HFFc6 (cell line): Measurements from ENCODE around the gene HBEGF. TPM values are rescaled to one million over a fixed set of nuclear protein-coding genes. Genes with fewer than 3 reads are reported as not detected.

Experiments
- DNase-seq: peaks from one replicate; pipeline ENCODE4 v3.0.0-alpha.2; 2018
- H3K27ac Mint-ChIP-seq: 2 replicates; pipeline ENCODE4 v1.8.0; 2020; ENCODE audit warnings: mild to moderate bottlenecking, mixed read lengths
- H3K27me3 Mint-ChIP-seq: 2 replicates; pipeline ENCODE4 v1.8.0; 2021; ENCODE audit warnings: mild to moderate bottlenecking, moderate library complexity, mixed read lengths; ENCODE audit not compliant: insufficient read depth
- H3K36me3 Mint-ChIP-seq: 2 replicates; pipeline ENCODE4 v1.8.0; 2021; ENCODE audit warnings: low read depth, mixed read lengths
- H3K4me1 Mint-ChIP-seq: 2 replicates; pipeline ENCODE4 v1.8.0; 2020; ENCODE audit warnings: low read depth, mixed read lengths
- H3K4me3 Mint-ChIP-seq: 2 replicates; pipeline ENCODE4 v1.8.0; 2020; ENCODE audit warnings: mild to moderate bottlenecking, moderate library complexity, mixed read lengths
- H3K9me3 Mint-ChIP-seq: 2 replicates; pipeline ENCODE4 v1.8.0; 2020; ENCODE audit warnings: mild to moderate bottlenecking, mixed read lengths
- total RNA-seq, 6 experiments: library from RNA; stranded (reverse); fragmentation: NEBNext Ultra II Directional; extraction: Animal tissue kit (Norgen Biotek cat#: 25700); gene quantifications; 2 replicates in 1 of 6; 3 replicates in 5 of 6; pipeline ENCODE4 v1.2.3, GENCODE V29; 2021
- TF ChIP-seq, protein P1 (sequence below): fragments of 200-600 bp; sonication (generic); IDR thresholded peaks from 2 replicates; pipeline ENCODE4 v1.5.0; 2021; ENCODE audit warnings: antibody characterized with exemption, mild to moderate bottlenecking

HBEGF gene
- total RNA-seq, 6 experiments from 2014 or later = 5.6 to 10.2 (median 6.9) TPM

GRCh38 chr5:140336388-140336787 is 10.0 kb downstream of the HBEGF start:
- no peak for DNase-seq
- H3K4me3 Mint-ChIP-seq = no peak overlapping the region

GRCh38 chr5:140331638-140332037 is 14.8 kb downstream of the HBEGF start:
- Mint-ChIP-seq H3K27ac (no peak overlapping the region), H3K4me1 (peaks cover 19% of the 10 kb centered on the region), H3K36me3 (peaks cover 11% of the 10 kb centered on the region), H3K4me3 (no peak overlapping the region), H3K27me3 (no peaks in the 10 kb centered on the region; the same call in 1 of the 2 replicates), H3K9me3 (no peaks in the 10 kb centered on the region)
- no peak for DNase-seq
- TF ChIP-seq, protein P1, sequence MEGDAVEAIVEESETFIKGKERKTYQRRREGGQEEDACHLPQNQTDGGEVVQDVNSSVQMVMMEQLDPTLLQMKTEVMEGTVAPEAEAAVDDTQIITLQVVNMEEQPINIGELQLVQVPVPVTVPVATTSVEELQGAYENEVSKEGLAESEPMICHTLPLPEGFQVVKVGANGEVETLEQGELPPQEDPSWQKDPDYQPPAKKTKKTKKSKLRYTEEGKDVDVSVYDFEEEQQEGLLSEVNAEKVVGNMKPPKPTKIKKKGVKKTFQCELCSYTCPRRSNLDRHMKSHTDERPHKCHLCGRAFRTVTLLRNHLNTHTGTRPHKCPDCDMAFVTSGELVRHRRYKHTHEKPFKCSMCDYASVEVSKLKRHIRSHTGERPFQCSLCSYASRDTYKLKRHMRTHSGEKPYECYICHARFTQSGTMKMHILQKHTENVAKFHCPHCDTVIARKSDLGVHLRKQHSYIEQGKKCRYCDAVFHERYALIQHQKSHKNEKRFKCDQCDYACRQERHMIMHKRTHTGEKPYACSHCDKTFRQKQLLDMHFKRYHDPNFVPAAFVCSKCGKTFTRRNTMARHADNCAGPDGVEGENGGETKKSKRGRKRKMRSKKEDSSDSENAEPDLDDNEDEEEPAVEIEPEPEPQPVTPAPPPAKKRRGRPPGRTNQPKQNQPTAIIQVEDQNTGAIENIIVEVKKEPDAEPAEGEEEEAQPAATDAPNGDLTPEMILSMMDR = no peak

More at GRCh38 chr5:140336388-140336787, 10.0 kb downstream of the HBEGF start:
- Mint-ChIP-seq H3K4me1 (peaks cover 28% of the 10 kb centered on the region), H3K36me3 (peaks cover 19% of the 10 kb centered on the region), H3K27me3 (no peaks in the 10 kb centered on the region), H3K9me3 (no peaks in the 10 kb centered on the region), H3K27ac (no peak overlapping the region)
- TF ChIP-seq, protein P1 = no peak

GRCh38 chr5:140329739-140330481 is 16.5 kb downstream of the HBEGF start:
- Mint-ChIP-seq H3K27me3 (no peaks in the 10 kb centered on the region; the same call in none of the 2 replicates), H3K4me1 (peaks cover 31% of the 10 kb centered on the region), H3K9me3 (no peaks in the 10 kb centered on the region), H3K36me3 (peaks cover 11% of the 10 kb centered on the region), H3K4me3 (no peak overlapping the region), H3K27ac (peak overlapping the region; percentile 5; the same call in 1 of the 2 replicates)
- no peak for DNase-seq
- TF ChIP-seq, protein P1 = no peak

GRCh38 chr5:140328036-140328764 is 18.2 kb downstream of the HBEGF start:
- Mint-ChIP-seq H3K36me3 (0 out of 2 replicates have a peak, but pooled peaks cover 5% of the 10 kb centered on the region), H3K27me3 (no peaks in the 10 kb centered on the region; the same call in none of the 2 replicates), H3K9me3 (no peaks in the 10 kb centered on the region), H3K4me3 (no peak overlapping the region), H3K4me1 (peaks cover 48% of the 10 kb centered on the region), H3K27ac (no peak overlapping the region)
- no peak for DNase-seq
- TF ChIP-seq, protein P1 = no peak

DNA sequence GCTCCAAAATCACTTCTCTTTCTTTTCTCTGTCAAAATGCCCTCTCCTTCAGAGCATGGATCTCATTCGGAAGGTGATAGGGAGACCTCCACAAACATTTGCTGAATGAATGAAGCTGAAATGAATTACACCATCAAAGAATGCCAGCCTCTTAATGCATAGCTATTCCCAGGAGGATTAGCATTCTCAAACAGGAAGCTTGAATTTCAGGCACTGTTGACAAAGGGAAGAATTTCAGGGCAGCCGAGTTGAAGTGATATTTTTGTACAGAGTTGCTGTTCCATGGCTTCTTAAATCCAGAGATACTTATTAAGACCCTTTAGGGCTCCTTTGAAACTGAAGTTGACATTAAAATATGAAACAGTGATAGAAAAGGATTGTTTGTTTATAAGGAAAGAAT is 18.8 kb downstream of the HBEGF start:
- no peak overlapping the region for H3K4me3 Mint-ChIP-seq
- peaks cover 55% of the 10 kb centered on the region for H3K4me1 Mint-ChIP-seq
- no peak overlapping the region for H3K27ac Mint-ChIP-seq
- H3K27me3 Mint-ChIP-seq = no peaks in the 10 kb centered on the region; the same call in none of the 2 replicates
- TF ChIP-seq, protein P1 = no peak
- 0 out of 2 replicates have a peak, but pooled peaks cover 5% of the 10 kb centered on the region for H3K36me3 Mint-ChIP-seq
- DNase-seq = no peak
- no peaks in the 10 kb centered on the region for H3K9me3 Mint-ChIP-seq
